GM21717 (cell line): ENCODE results near the gene RAB9A.
"Not testable (repeated sequence)": the region's sequence is repeated elsewhere in the genome, so short reads cannot be mapped to it uniquely, and the experiment has no call there.

Experiments
- ATAC-seq: cut with Tn5 transposase; IDR thresholded peaks from one replicate; pipeline ENCODE4 v1.9.1; 2021; ENCODE audit warnings: mild to moderate bottlenecking, moderate library complexity; ENCODE audit not compliant: unreplicated experiment

The RAB9A gene

DNA sequence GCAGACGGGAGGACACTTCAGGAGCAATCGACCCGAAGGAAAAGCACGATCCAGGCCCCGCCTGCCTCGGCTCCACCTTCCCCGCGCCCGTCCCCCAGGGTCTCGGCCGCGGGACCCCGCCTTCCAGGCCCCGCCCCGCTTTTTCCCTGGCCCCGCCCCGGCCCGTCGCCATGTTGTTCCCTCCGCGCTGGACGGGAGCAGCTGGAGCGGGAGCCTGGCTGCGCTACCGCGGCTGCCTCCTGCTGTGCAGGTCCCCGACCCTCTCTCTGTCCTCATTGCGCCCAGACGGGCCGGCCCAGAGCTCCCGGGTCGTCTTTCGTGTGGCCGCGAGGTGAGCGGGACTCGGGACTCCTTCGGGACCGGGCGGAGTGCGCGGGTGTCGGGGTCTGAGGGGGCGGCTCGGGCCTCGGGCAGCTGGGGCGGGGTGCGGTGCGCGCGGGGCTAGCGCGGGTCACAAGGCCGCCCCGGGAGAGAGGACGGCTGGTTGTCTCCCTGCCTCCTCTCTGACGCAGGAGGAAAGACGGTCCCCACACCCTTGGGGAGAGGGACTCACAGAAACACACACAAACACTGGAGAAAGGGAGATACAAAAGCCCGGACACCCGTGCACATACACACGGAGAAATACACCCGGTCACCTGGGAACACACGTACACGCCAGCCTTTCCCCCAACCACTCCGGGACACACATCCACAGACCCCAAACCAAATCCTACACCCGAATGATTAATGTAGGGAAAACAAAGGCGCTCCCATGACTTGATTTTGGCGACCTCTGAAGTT, at the start of gene RAB9A:
RAB9A (plus strand) TSS at position 171 of the 783 bp plus-strand sequence. CDS start 19,619 bp downstream, outside the sequence.
- peak; percentile 79 for ATAC-seq

GRCh38 chrX:13641684-13642083, 47.2 kb upstream of the RAB9A start:
- not testable (repeated sequence) for ATAC-seq

DNA sequence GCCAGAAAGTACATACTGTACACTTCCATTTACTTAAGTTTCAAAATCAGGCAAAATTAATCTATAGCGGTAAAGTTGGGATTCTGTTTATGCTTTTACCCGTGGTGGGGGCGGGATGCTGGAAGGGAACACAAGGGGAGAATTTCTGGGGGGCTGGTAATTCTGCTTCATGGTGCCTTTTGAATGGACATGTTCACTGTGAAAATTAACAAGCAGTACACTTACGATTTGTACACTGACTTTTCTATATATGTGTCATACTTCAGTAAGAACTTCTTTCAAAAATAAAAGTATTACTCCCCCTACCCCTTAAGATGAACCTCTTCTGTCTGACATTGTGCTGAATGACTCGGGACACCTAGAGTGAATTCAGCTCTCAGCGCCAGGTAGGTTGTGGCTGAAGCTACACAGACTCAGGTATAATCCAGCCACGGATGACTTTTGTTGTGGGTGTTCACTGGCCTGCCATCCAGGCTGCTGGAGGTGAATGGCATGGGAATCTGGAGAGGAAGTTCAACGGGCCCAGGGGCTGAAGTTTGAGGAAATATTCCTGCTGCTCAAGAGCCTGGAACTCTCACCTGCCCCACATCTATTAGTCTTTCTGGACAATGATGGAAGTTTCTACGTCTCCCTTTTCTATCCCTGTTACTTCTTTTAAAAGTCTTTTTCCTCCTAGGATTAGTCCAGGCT, 43.3 kb upstream of the RAB9A start:
- no peak for ATAC-seq

- no peak for ATAC-seq
Measured at GRCh38 chrX:13646154-13646549, 42.8 kb upstream of the RAB9A start.

DNA sequence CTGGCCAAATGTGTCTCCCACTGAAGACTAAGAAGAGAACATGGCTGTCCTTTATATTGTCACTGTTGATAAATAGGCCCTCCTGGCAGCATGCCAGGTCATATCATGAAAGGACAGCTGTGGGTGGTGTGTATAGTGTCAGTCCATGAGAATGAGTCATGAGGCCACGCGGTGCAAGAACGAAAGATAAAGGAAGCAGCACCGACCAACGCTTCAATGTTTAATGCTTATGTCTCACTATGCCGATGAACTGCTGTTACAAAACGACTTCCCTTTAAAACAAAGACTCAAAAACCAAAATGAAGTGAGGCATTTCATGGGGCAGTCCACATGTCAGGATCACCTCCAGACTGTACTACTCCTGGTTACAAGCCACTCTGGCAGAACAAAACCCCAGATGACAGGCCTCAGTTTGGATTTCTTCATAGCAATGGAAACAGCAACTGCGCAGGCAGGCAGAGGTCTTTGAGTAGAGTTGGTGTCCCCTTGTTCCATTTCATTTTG, 41.2 kb upstream of the RAB9A start:
- ATAC-seq = no peak

DNA sequence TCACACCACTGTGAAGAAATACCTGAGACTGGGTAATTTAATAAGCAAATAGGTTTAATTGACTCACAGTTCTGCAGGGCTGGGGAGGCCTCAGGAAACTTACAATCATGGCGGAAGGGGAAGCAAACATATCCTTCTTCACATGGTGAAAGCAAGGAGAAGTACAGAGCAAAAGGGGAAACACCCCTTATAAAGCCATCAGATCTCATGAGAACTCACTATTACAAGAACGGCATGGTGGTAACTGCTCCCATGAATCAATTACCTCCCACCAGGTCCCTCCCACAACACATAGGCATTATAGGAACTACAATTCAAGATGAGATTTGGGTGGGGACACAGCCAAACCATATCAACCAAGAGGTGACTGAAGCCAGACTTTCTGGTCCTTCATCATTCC, 40.6 kb upstream of the RAB9A start:
- not testable (repeated sequence) for ATAC-seq

DNA sequence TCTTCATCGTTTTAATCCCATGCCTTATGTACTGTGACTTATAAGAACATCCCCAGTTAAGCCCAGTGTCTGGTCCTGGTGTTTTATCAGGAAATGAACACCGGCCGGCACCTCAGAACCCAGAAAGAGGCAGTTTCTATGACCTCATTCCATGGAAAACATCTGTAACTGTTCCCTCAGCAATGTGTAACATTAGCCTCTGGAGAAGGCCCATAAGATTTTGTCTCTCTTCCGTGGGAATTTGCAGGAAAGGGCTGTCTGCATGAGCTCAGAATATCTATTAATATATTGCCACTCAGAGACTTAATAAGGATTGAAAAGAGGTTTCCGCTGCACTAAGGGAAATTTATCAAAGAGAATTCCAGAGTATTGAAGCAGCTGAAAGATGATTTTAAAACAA, 39.1 kb upstream of the RAB9A start:
- ATAC-seq = no peak

GRCh38 chrX:13650318-13650717, 38.6 kb upstream of the RAB9A start:
- ATAC-seq = no peak

- ATAC-seq = no peak
Measured at GRCh38 chrX:13651150-13651549, 37.8 kb upstream of the RAB9A start.

DNA sequence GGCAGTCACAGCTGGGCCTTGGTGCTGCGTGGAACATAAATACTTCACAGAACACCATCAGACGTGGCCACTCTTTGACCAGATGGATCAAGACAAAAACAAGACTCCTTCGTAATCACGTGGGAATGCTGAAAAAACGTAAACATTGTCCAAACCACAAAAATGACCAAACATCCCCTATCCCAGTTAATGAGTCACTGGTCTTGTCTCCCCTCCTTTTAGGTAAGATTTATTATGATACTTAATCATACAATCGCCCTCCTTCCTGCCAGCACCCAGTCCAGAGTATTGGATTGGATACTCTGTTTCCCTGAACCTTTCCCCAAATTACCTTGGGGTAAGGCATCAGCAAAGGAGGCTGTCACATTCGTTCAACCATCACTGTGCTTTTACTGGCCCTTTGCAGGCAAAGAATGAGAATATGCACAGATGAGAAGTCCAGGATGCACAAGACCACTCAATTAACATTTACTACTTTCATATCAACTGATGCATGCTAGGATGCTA, 36.6 kb upstream of the RAB9A start:
- ATAC-seq = no peak

DNA sequence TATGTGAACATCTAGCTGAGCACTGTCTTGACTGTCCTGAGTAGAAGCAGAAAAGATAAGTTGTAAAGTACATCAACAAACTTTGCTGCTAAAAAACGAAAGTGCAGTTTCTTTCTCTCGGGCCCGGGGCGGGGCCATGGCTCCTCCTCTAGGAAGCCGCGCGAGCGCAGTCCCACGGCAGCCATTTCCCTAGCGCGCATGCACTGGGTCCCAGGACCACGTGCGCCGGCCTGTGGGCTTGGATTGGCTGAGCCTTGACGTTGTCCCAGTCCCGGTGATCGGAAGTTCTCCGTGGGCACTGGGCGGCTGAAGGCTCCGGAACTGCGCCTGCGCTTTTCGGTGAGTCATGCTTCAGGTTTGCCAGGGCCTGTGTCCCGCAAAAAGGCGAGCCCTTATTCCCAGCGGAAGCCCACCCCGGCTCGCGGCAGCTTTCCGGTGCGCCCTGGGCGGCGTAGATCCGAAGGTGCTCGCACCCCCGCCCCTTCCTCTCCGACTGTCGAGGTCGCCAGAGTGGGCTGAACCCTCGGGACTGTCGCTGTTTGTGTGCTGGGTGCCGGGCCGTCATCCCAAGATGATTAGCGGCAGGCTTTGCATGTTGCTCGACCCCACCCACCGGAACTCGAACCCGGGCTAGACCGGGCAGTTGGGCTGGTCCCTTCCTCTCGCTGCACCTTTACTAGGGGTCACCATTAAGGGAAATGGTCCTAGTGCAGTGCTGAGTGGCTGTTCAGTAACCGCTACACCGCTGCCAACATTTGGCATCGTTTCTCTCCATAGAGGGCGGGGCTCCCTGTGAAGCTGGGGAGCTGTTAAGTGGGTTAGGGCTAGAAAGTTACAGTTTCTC, 35.9 kb upstream of the RAB9A start, which contains the start of gene TCEANC:
TCEANC (plus strand) TSS at position 292 of the 844 bp plus-strand sequence. CDS start 9,368 bp downstream, outside the sequence.
- ATAC-seq = peak; percentile 92

DNA sequence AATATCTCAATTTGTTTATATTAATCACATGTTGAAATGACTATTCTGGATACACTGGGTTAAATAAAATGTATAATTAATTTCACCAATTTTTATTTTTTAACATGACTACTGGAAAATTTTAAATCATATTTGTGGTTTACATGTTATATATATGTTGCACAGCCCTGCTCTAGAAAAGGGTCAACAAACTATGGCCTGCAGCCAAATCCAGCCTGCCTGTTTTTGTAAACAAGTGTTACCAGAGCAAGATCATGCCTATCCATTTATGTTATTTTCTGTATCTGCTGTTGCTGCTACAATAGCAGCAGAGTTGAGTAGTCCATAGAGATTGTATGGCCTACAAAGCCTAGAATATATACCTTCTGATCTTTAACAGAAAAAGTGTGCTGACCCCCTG, 34.8 kb upstream of the RAB9A start:
- ATAC-seq = no peak

GRCh38 chrX:13655674-13656073, 33.3 kb upstream of the RAB9A start:
- no peak for ATAC-seq

GRCh38 chrX:13658602-13659001, 30.3 kb upstream of the RAB9A start:
- no peak for ATAC-seq

DNA sequence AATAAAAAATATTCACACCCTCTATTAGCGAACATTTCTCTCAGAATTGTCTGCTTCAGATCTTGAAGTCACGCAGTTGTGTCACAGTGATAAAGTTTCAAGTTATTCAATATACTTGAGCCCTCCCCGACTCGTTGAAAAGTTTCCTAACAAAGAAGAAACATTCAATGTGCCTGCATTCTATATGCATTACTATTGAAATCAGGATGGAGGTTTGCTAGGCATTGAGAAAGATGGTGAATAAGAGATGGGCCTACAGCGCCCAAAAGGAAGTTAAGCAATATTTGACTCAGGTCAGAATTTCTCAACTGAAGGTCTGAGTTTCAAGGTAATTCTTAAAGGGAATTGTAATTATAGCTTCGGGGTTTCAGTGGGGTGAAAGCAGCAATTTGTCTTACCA, 29.9 kb upstream of the RAB9A start:
- no peak for ATAC-seq

GRCh38 chrX:13661735-13662288, 27.1 kb upstream of the RAB9A start:
- no peak for ATAC-seq

DNA sequence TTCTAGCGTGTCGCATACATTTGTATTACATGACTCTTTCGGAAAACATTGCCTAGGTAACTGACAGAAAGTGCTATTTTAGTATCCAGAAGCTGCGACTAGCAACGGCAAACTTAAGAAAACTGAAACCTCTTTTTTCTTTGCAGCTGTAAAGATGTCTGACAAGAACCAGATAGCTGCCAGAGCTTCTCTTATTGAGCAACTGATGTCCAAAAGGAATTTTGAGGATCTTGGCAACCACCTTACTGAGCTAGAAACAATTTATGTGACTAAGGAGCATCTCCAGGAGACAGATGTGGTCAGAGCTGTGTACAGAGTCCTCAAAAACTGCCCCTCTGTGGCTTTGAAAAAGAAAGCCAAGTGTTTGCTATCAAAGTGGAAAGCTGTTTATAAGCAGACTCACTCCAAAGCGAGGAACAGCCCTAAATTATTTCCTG, 26.6 kb upstream of the RAB9A start:
- ATAC-seq = no peak

DNA sequence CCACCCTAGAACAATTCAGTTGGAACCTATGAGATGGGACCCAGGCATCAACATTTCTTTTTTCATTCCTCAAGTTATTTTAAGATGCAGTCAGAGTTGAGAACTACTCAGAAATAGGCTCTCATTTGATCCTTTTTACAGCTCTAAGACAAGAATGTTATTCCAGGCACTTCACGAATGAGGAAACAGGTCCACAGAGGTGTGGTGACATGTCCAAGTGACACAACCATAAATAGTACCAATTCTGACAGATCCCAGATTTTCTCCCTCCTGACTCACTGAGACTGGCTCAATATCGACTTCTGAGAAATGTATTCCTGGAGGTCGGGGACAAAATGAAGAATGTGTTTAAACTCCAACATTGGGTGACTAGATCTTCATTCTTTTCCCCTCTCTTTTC, 24.9 kb upstream of the RAB9A start:
- ATAC-seq = no peak

GRCh38 chrX:13666836-13667235, 22.1 kb upstream of the RAB9A start:
- no peak for ATAC-seq

DNA sequence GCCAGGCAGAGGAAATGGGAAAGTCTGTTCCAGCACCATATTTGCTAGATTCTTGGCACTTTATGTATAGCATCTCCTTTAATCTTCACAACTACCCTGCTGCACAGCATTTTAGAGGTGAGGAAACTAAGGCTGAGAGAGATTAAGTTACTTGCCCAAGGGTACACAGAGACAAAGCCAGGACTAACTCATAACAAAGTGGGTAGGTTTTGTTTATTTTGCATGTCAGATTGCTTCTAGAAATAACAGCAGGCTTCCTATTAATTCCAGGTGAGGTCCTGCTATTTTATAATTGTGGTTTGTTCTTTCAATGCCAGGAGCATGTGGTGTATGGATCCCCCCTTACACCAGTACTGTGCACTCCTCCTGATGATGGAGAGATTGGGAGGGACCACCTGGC, 21.0 kb upstream of the RAB9A start:
- no peak for ATAC-seq
